HL-60 (cell line): Measurements from ENCODE around the gene PTPRN2.

ENCODE experiments used
- POLR2AphosphoS5 ChIP-seq: IDR thresholded peaks from 2 replicates; pipeline ENCODE4 v1.6.1; 2012; ENCODE audit warnings: low read depth
- SPI1 ChIP-seq: IDR thresholded peaks from 2 replicates; pipeline ENCODE4 v1.6.1; 2012; ENCODE audit warnings: low read depth, mild to moderate bottlenecking, borderline replicate concordance
- TF ChIP-seq, protein P1 (sequence below): IDR thresholded peaks from one replicate; pipeline ENCODE4 v1.5.1; 2011; ENCODE audit warnings: low read length, control low read depth, inconsistent platforms; ENCODE audit not compliant: insufficient read depth
- TF ChIP-seq, protein P2 (sequence below): IDR thresholded peaks from 2 replicates; pipeline ENCODE4 v1.6.1; 2012; ENCODE audit warnings: low read depth; ENCODE audit not compliant: insufficient replicate concordance

DNA sequence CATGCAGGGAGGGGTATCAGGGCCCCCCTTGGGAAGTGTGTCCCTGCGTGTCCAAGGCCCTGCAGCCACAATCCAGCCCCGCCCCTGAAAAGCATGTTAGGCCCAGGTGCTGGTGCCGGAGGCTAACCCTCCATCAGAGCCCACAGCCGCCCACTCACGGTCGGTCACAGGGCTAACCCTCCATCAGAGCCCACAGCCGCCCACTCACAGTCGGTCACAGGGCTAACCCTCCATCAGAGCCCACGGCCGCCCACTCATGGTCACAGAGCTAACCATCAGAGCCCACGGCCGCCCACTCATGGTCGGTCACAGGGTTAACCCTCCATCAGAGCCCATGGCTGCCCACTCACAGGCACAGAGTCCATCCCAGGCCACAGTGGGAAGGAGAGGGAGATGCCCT lies 824.8 kb downstream of the PTPRN2 start:
- TF ChIP-seq, protein P1, sequence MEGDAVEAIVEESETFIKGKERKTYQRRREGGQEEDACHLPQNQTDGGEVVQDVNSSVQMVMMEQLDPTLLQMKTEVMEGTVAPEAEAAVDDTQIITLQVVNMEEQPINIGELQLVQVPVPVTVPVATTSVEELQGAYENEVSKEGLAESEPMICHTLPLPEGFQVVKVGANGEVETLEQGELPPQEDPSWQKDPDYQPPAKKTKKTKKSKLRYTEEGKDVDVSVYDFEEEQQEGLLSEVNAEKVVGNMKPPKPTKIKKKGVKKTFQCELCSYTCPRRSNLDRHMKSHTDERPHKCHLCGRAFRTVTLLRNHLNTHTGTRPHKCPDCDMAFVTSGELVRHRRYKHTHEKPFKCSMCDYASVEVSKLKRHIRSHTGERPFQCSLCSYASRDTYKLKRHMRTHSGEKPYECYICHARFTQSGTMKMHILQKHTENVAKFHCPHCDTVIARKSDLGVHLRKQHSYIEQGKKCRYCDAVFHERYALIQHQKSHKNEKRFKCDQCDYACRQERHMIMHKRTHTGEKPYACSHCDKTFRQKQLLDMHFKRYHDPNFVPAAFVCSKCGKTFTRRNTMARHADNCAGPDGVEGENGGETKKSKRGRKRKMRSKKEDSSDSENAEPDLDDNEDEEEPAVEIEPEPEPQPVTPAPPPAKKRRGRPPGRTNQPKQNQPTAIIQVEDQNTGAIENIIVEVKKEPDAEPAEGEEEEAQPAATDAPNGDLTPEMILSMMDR, result no peak
- TF ChIP-seq, protein P2, sequence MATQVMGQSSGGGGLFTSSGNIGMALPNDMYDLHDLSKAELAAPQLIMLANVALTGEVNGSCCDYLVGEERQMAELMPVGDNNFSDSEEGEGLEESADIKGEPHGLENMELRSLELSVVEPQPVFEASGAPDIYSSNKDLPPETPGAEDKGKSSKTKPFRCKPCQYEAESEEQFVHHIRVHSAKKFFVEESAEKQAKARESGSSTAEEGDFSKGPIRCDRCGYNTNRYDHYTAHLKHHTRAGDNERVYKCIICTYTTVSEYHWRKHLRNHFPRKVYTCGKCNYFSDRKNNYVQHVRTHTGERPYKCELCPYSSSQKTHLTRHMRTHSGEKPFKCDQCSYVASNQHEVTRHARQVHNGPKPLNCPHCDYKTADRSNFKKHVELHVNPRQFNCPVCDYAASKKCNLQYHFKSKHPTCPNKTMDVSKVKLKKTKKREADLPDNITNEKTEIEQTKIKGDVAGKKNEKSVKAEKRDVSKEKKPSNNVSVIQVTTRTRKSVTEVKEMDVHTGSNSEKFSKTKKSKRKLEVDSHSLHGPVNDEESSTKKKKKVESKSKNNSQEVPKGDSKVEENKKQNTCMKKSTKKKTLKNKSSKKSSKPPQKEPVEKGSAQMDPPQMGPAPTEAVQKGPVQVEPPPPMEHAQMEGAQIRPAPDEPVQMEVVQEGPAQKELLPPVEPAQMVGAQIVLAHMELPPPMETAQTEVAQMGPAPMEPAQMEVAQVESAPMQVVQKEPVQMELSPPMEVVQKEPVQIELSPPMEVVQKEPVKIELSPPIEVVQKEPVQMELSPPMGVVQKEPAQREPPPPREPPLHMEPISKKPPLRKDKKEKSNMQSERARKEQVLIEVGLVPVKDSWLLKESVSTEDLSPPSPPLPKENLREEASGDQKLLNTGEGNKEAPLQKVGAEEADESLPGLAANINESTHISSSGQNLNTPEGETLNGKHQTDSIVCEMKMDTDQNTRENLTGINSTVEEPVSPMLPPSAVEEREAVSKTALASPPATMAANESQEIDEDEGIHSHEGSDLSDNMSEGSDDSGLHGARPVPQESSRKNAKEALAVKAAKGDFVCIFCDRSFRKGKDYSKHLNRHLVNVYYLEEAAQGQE, result no peak
- TF ChIP-seq POLR2AphosphoS5, result no peak
- TF ChIP-seq SPI1, result no peak
